Activated T-cell treated with anti-CD3 and anti-CD28 coated beads, Interleukin-2, amount 50 U/mL, for 4 hours (primary cell): ENCODE results near the gene CHAMP1. TPM values are rescaled to one million over a fixed set of nuclear protein-coding genes. Genes with fewer than 3 reads are reported as not detected.

ENCODE experiments used
- ATAC-seq, 2 donors: fragments of 200-7000 bp; cut with Tn5 transposase; one replicate each; pipeline ENCODE4 v1.10.0; 2021
- DNase-seq: peaks from one replicate; pipeline ENCODE4 v3.0.0-alpha.2; 2020
- H3K27me3 Mint-ChIP-seq: one replicate; pipeline ENCODE4 v1.8.0; 2021; ENCODE audit warnings: low read depth, mixed read lengths
- H3K36me3 Mint-ChIP-seq: one replicate; pipeline ENCODE4 v1.8.0; 2022; ENCODE audit warnings: mixed read lengths; ENCODE audit not compliant: insufficient read depth
- H3K4me1 Mint-ChIP-seq: one replicate; pipeline ENCODE4 v1.8.0; 2021; ENCODE audit warnings: low read depth, mixed read lengths
- H3K4me3 Mint-ChIP-seq: one replicate; pipeline ENCODE4 v1.8.0; 2021; ENCODE audit warnings: mild to moderate bottlenecking, moderate library complexity, mixed read lengths
- H3K9me3 Mint-ChIP-seq: one replicate; pipeline ENCODE4 v1.8.0; 2021; ENCODE audit warnings: mixed read lengths
- total RNA-seq, 3 donors: library from RNA; stranded (reverse); gene quantifications; one replicate each; pipeline ENCODE4 v1.2.1, GENCODE V29; 2021

The CHAMP1 gene, protein sequence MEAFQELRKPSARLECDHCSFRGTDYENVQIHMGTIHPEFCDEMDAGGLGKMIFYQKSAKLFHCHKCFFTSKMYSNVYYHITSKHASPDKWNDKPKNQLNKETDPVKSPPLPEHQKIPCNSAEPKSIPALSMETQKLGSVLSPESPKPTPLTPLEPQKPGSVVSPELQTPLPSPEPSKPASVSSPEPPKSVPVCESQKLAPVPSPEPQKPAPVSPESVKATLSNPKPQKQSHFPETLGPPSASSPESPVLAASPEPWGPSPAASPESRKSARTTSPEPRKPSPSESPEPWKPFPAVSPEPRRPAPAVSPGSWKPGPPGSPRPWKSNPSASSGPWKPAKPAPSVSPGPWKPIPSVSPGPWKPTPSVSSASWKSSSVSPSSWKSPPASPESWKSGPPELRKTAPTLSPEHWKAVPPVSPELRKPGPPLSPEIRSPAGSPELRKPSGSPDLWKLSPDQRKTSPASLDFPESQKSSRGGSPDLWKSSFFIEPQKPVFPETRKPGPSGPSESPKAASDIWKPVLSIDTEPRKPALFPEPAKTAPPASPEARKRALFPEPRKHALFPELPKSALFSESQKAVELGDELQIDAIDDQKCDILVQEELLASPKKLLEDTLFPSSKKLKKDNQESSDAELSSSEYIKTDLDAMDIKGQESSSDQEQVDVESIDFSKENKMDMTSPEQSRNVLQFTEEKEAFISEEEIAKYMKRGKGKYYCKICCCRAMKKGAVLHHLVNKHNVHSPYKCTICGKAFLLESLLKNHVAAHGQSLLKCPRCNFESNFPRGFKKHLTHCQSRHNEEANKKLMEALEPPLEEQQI
- total RNA-seq, result 10 to 100 TPM; 40.7 to 44.1 (median 42.3) TPM

DNA sequence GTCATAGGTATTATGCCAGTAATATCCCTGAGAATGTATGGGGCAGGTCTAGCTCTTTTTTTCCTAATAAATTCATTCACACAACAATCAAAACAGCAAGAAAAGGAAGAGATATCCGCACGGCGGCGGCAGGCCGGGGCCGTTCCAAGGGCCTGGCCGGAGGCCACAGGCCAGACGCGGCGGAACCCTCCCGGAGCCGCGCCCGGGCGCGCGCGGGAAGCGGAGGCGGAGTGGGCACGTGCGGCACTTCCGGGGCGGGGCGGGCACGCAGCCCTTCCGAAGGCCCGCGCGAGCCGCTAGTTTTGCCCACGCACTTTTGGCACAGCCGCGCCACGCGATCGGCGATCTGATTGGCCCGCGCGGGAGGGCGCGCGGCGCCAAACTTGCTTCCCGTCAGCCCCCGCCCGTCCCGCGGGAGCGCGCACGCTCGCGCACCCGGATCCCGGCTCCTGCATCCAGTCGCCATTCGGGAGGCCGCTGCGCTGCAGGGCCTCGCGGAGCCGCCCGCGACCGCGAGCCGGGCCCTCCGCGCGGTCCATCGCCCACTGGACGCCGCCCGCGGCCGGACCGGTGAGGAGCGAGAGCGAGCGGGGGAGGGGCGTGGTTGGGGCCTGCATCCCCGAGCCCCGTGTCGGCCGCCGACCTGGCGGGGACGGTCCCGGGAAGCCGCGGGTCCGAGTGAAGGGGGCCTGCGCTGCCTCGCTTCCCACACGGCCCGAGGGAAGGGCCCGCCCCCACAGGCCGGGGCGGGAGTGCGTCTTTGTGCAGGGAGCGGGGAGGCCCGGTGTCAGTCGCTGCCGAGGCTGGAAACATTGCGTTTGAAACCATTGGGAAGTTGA, at the start of gene CHAMP1:
Gene CHAMP1 (plus strand): TSS at position 430 of the 839 bp plus-strand sequence. CDS start 9,340 bp downstream, outside the sequence.
- H3K4me1 Mint-ChIP-seq, result peaks cover 50% of the 10 kb centered on the region
- H3K4me3 Mint-ChIP-seq, result peak within 1 kb of the TSS; percentile 88
- peaks cover 2% of the 10 kb centered on the region for H3K36me3 Mint-ChIP-seq
- no peaks in the 10 kb centered on the region for H3K27me3 Mint-ChIP-seq
- peak; percentile 85 for DNase-seq
- H3K9me3 Mint-ChIP-seq, result no peaks in the 10 kb centered on the region
- ATAC-seq, result peak; percentile 81 to 85

GRCh38 chr13:114264886-114265611, 49.3 kb upstream of the CHAMP1 start:
- Mint-ChIP-seq H3K9me3 (no peaks in the 10 kb centered on the region), H3K4me3 (no peak overlapping the region), H3K4me1 (peaks cover 64% of the 10 kb centered on the region), H3K36me3 (peaks cover 55% of the 10 kb centered on the region), H3K27me3 (no peaks in the 10 kb centered on the region)
- DNase-seq (no peak), ATAC-seq (no peak)

GRCh38 chr13:114266241-114266640, 48.1 kb upstream of the CHAMP1 start:
- ATAC-seq (no peak), DNase-seq (no peak)
- peaks cover 46% of the 10 kb centered on the region for H3K36me3 Mint-ChIP-seq
- H3K27me3 Mint-ChIP-seq, result no peaks in the 10 kb centered on the region
- H3K4me3 Mint-ChIP-seq, result no peak overlapping the region
- H3K4me1 Mint-ChIP-seq, result peaks cover 58% of the 10 kb centered on the region
- H3K9me3 Mint-ChIP-seq, result no peaks in the 10 kb centered on the region

GRCh38 chr13:114268344-114269280, 45.7 kb upstream of the CHAMP1 start:
- no peak for DNase-seq
- Mint-ChIP-seq H3K27me3 (no peaks in the 10 kb centered on the region), H3K4me3 (peak overlapping the region; percentile 42)

GRCh38 chr13:114269281-114269770, 45.0 kb upstream of the CHAMP1 start:
- Mint-ChIP-seq H3K27me3 (no peaks in the 10 kb centered on the region), H3K9me3 (no peaks in the 10 kb centered on the region), H3K4me3 (no peak overlapping the region), H3K36me3 (peaks cover 39% of the 10 kb centered on the region), H3K4me1 (peaks cover 33% of the 10 kb centered on the region)
- DNase-seq (no peak), ATAC-seq (peak; percentile 34 to 47)

More at GRCh38 chr13:114268344-114269280, 45.7 kb upstream of the CHAMP1 start:
- Mint-ChIP-seq H3K36me3 (peaks cover 41% of the 10 kb centered on the region), H3K9me3 (no peaks in the 10 kb centered on the region), H3K4me1 (peaks cover 35% of the 10 kb centered on the region)
- ATAC-seq, result peak; percentile 34 to 60

DNA sequence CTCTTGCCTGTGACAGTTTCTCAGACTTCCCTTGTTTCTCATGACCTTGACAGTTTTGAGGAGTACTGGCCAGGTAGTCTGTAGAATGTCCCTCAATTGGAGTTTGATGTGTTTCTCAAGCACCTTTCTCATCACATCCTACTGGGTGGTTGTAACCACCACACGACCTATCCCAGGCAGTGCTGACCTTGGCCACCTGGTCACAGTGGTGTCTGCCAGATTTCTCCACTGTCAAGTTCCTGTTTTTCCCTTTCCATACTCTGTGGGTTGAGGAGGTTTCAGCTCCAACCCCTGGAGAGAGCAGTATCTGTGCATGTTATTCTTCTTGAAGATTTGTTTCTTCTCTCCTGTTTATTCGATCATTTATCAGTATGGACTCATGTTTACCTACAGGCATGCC, 41.3 kb upstream of the CHAMP1 start:
- no peaks in the 10 kb centered on the region for H3K27me3 Mint-ChIP-seq
- DNase-seq (no peak), ATAC-seq (no peak)
- H3K4me1 Mint-ChIP-seq, result peaks cover 18% of the 10 kb centered on the region
- peaks cover 45% of the 10 kb centered on the region for H3K36me3 Mint-ChIP-seq
- no peaks in the 10 kb centered on the region for H3K9me3 Mint-ChIP-seq
- no peak overlapping the region for H3K4me3 Mint-ChIP-seq

DNA sequence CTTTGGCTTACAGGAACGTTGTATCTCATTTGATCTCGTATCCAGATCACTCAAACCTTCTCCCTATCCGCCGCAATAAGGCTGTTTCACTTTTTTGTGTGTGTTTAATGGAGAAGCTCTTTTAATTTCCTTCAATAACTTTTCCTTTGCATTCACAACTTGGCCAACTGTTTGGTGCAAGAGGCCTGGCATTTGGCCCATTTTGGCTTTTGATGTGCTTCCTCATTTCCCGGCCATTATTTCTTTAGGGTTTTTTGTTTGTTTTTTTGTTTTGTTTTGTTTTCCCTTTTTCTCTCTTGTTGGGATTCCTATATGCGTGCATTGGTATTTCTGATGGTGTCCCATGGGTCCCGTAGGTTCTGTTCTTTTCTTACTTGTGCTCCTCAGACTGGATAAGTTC, 39.0 kb upstream of the CHAMP1 start:
- Mint-ChIP-seq H3K4me1 (peaks cover 17% of the 10 kb centered on the region), H3K36me3 (peaks cover 33% of the 10 kb centered on the region), H3K4me3 (no peak overlapping the region), H3K27me3 (no peaks in the 10 kb centered on the region), H3K9me3 (no peaks in the 10 kb centered on the region)
- DNase-seq, result no peak
- no peak for ATAC-seq

GRCh38 chr13:114279146-114279545, 35.2 kb upstream of the CHAMP1 start:
- H3K4me3 Mint-ChIP-seq, result no peak overlapping the region
- H3K9me3 Mint-ChIP-seq, result no peaks in the 10 kb centered on the region
- no peaks in the 10 kb centered on the region for H3K27me3 Mint-ChIP-seq
- H3K4me1 Mint-ChIP-seq, result peaks cover 33% of the 10 kb centered on the region
- ATAC-seq (no peak), DNase-seq (no peak)
- peaks cover 24% of the 10 kb centered on the region for H3K36me3 Mint-ChIP-seq

GRCh38 chr13:114279758-114280355, 34.4 kb upstream of the CHAMP1 start:
- ATAC-seq, result no peak
- H3K4me1 Mint-ChIP-seq, result peaks cover 37% of the 10 kb centered on the region
- peaks cover 23% of the 10 kb centered on the region for H3K36me3 Mint-ChIP-seq
- H3K4me3 Mint-ChIP-seq, result peak overlapping the region; percentile 91
- no peaks in the 10 kb centered on the region for H3K9me3 Mint-ChIP-seq
- no peaks in the 10 kb centered on the region for H3K27me3 Mint-ChIP-seq
- no peak for DNase-seq

GRCh38 chr13:114281351-114282040, 32.8 kb upstream of the CHAMP1 start, which contains the start of gene UPF3A:
TSS of gene UPF3A (plus strand) at chr13:114281601. CDS start at chr13:114281640, 39 bp downstream.
- ATAC-seq, result peak; percentile 88 to 89
- no peaks in the 10 kb centered on the region for H3K27me3 Mint-ChIP-seq
- H3K4me1 Mint-ChIP-seq, result peaks cover 47% of the 10 kb centered on the region
- H3K4me3 Mint-ChIP-seq, result peak within 1 kb of the TSS; percentile 91
- peaks cover 16% of the 10 kb centered on the region for H3K36me3 Mint-ChIP-seq
- no peaks in the 10 kb centered on the region for H3K9me3 Mint-ChIP-seq
- peak; percentile 85 for DNase-seq

DNA sequence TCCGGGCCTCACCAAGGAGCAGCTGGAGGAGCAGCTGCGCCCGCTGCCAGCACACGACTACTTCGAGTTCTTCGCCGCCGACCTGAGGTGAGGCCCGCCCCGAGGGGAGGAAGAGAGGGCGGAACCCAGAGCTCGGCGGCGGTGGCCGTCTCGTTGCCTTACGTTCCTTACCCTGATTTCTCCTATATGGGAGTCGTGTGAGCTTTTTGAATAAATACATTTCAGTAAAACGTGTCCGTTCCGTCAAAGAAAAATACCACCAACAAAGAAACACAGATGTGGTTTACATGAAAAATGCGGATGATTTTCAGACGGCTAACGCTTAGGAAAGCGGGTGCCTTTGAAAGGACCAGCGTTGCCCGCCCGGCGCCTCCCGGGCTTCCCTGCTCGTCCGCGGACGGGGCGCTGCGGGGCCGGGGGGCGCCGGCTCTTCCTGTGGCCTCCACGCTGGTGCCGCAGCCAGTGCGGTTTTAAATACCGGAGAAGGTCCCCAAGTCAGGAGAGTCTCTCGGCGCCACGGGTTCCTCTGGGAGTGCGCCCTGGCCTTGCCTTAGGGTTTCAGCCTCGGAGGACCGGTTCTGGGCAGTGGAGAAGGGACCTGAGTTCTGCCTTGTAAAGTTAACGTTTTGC, 32.1 kb upstream of the CHAMP1 start:
- Mint-ChIP-seq H3K36me3 (peaks cover 23% of the 10 kb centered on the region), H3K4me3 (peak overlapping the region; percentile 91), H3K27me3 (no peaks in the 10 kb centered on the region), H3K4me1 (peaks cover 47% of the 10 kb centered on the region), H3K9me3 (no peaks in the 10 kb centered on the region)
- DNase-seq (peak; percentile 62), ATAC-seq (peak; percentile 72 to 75)
